ENCODE results near the gene PSMA6.

GRCh38 chr14:35268946-35269345 lies 23.2 kb upstream of the PSMA6 start:
- TF ChIP-seq CTCF (IDR thresholded peaks at IDR 0.05; ENCODE audit: insufficient read depth, low read depth, low read length) (no peak), EZH2 (IDR thresholded peaks at IDR 0.05; ENCODE audit: insufficient read depth, low read length) (no peak)
